Gastroesophageal sphincter (tissue), 3 donors: ENCODE measurements around the gene FGFRL1.

ENCODE experiments used
- CTCF ChIP-seq, 4 experiments: fragments of 200-600 bp in 2 of 4; fragments of 450-650 bp in 2 of 4; sonication (generic) in 1 of 4; IDR thresholded peaks; one replicate each; pipeline ENCODE4 v1.5.1; 2017 to 2019; ENCODE audit warnings: antibody characterized with exemption in 4 of 4, mild to moderate bottlenecking in 2 of 4, moderate library complexity in 2 of 4
- POLR2A ChIP-seq, 2 donors: fragments of 450-650 bp; IDR thresholded peaks; one replicate each; pipeline ENCODE4 v1.6.1; 2017; ENCODE audit warnings: antibody characterized with exemption in 2 of 2, mild to moderate bottlenecking in 2 of 2, moderate library complexity in 1 of 2
- POLR2AphosphoS5 ChIP-seq: sonication (generic); formaldehyde crosslinking; IDR thresholded peaks from one replicate; pipeline ENCODE4 v1.6.1; 2017; ENCODE audit warnings: antibody characterized with exemption

GRCh38 chr4:989722-990471 is 21.5 kb upstream of the FGFRL1 start:
- TF ChIP-seq POLR2A (IDR thresholded peaks at IDR 0.05) = no peak
- no peak for TF ChIP-seq CTCF (IDR thresholded peaks at IDR 0.05)
- TF ChIP-seq POLR2AphosphoS5 = no peak
